M059J (cell line): Measurements from ENCODE around the gene MAP1LC3B2. TPM values are rescaled to one million over a fixed set of nuclear protein-coding genes. Genes with fewer than 3 reads are reported as not detected.

Source experiments
- DNase-seq: peaks from one replicate; pipeline ENCODE4 v3.0.0-alpha.2; 2012; ENCODE audit warnings: low read depth
- total RNA-seq: library from RNA; depleted of rRNA; stranded (reverse); fragments of >200 nt; shearing (Covaris generic); gene quantifications from 2 replicates; pipeline ENCODE4 v1.2.3, GENCODE V29; 2014

The MAP1LC3B2 gene
- total RNA-seq, 1 experiment from 2014 or later = 0.67 TPM

DNA sequence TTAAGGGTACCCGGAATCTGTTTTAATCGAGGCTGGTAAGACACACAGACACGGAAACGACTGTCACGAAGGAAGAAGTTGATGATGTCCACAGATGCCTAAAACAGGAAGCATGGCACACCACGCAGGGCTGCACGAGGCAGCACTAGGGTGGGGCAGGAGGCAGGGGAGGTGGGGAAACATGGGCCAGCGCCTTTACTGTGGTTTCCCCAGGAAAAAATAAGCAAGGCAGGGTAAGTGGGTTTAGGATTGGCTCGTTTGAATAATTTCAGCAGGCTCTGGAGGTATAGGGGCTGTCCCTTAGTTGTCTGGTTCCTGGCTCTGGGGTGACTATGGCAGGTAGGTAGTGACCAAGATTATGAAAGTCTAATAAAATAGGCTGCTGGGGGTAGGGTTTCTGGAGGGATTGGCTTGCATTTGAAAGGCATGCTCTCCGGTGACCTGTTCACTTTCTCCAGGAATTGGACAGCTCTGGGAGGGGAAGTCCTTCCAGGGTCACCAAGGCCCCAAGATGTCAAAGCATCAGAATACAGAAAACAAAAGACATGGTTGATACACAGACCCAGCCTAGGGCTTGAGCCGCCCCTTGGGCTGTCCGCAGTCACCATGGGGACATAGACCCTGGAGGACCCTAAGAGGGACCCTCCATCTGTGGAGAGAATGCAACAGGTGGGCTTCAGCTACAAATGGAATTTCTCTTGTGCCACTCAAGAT is 35.3 kb downstream of the MAP1LC3B2 start:
- DNase-seq = no peak

DNA sequence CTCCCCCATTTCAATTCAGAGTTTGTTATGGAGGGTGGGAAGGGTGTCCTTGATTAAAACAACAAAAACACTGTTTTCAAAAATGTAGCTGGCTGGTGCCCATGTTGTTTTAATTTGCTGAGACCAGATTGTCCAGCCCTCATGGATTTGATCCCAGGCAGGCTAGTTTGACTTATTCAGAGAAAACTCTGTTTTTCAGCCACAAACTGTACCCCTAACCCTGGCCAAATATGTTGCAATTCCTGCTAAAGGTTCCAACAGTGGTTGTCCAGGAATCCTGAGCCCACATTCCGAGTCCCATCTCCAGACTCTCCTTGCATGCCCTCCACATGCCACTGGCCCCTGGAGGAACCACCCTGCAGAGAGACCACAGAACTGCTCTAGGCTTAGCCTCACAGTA is 36.0 kb downstream of the MAP1LC3B2 start:
- no peak for DNase-seq

DNA sequence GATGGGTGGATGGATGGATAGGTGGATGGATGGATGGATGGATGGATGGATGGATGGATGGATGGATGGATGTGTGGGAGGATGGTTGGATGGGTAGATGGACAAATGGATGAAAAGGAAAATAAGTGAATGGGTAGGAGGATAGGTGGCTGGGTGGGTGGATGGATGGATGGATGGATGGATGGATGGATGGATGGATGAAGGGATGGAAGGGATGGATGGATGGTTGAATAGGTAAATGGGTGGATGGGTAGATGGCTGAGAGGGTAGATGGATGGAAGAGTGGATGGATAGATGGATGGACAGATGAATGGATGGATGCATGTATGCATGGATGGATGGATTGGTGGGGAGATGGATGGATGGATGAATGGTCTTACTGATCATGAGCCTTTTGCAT is 36.5 kb downstream of the MAP1LC3B2 start:
- no peak for DNase-seq

DNA sequence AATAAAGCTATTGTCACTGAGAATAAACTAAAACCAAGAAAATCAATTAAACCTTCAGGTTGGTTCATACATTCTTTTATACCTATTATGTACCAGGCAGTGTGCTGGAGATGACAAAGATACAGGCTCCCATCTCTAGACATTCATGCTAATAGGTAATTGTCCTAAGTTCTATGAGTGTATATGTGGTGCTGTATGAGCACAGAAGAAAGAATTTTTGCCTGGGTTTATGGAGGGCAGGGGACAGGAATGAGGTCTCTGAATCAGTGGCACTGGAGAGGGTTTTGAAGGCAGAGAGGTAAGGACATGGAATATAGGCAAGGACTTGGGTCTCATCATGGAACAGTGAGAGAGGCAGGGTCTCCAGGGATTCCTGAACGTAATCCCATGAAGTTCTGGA is 38.7 kb downstream of the MAP1LC3B2 start:
- no peak for DNase-seq

DNA sequence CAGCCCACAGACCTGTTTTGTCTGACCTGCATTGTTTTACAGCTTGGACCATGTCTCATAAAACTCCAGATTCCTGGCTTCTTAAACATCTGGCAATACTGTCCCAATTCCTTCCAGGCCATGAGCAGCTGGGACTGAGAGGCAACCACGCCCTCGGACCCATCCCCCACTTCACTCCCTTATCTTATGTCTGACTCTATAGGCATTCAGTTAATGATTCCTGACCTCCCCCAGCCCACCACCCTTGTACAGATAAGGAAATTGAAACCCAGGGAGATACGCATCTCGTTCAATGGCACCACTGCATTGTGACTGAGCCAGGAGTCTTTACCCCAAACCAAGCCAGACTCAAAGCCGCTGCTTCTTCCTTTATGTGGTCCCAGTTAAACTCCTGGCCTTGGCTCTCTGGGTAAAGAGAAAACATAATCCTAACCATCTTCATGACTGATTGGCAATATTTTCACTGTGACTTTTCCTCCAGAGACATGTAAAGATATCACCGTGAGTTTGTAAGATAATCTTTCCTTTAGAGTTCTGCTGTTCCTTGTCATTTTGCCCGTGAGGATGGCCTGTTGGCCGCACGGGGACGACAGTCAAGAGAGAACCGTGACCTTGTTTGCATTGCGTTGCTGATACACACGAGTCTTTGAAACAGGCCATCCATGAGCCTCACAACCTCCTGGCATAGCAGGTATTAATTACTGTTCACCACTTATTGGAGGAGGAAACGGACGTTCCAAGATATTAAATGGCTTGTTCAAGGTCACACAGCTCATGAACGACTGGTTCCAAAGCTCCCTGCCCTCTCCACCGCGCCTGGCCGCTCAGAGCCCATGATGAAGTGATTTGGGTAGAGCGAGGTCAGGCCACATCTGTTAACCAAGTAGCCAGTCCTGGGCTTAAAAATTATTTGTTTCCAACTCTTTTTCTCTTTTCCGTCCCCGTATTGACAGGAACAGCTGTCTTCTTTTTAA is 39.4 kb downstream of the MAP1LC3B2 start:
- no peak for DNase-seq

DNA sequence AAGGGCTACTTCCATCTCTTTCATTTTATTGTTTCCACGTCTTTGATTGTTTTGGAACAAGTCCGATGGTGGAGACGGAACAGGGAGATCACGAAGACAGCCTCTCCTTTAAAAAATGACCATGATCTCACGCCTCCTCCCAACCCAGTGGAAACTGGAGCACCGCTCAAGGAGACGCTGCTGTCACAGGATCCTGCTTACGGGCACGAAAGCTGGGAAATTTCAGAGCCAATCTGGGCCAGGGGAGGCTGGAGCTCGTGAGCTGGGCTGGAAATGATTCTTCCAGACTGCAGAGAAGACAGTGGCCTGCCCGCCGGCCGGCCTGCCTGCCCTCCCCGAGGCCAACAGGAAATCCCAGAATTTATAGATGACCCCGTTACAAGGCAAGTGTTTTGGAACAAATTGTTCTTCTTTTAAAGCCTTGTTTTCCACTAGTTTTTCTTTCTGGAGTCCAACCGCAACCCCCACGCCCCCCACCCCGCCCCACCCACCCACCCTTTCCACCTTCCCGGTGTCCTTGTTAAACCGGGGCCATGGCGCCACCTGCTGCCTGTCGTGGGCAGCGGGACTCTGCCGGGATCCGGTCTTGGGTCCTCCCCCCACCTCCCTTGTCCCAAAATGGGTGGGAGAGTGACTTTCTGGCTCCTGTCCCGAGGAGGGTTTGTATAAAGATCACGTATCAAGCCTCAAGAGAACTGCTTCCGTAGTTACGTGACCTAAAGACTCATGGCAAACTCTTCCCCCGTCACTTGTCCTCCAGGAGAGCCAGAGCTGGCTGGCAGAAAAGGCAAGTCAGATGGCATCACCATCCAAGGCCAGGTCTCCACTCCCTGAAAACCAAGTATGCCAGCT is 40.3 kb downstream of the MAP1LC3B2 start:
- peak; percentile 64 for DNase-seq

DNA sequence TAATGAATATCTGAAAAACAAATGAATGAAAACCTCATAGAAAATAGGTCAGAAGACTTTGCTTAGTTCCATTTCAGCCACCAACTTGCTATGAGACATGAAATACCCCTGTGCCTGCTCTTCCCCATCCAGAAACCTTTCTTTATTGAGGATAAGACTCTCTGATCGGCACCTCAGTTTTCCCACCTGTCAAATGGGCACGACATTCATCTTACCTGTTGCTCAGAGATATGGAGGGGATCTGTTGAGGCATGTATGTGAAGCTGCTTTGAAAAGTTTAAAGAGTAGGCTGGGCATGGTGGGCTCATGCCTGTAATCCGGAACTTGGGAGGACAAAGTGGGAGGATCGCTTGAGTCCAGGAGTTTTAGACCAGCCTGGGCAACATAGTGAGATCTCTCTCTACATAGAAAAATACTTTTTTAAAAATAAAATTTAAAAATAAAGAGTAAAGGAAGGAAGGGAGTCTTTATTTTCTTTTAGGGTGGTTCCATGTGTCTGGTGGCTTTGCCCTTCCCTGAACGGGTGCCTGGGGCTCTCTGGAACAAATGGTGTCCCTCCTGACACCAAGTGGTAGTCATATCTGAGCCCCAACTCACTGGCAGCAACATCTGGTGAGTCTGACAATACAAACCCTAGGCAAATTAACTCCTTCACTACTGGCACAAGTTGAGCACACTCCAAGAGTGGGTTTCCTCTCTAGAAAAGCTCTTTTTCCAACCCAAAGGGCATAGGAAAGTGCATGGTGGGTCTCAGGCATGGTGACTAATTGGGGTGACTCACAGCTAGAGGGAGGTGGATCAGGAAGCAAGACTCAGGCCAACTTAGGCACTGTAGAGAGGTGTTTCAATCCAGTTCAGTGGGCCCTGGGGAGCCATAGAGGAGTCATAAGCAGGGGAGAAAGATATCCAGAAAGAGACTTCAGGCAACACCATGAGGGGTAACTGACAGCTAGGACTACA is 42.1 kb downstream of the MAP1LC3B2 start:
- peak; percentile 71 for DNase-seq

DNA sequence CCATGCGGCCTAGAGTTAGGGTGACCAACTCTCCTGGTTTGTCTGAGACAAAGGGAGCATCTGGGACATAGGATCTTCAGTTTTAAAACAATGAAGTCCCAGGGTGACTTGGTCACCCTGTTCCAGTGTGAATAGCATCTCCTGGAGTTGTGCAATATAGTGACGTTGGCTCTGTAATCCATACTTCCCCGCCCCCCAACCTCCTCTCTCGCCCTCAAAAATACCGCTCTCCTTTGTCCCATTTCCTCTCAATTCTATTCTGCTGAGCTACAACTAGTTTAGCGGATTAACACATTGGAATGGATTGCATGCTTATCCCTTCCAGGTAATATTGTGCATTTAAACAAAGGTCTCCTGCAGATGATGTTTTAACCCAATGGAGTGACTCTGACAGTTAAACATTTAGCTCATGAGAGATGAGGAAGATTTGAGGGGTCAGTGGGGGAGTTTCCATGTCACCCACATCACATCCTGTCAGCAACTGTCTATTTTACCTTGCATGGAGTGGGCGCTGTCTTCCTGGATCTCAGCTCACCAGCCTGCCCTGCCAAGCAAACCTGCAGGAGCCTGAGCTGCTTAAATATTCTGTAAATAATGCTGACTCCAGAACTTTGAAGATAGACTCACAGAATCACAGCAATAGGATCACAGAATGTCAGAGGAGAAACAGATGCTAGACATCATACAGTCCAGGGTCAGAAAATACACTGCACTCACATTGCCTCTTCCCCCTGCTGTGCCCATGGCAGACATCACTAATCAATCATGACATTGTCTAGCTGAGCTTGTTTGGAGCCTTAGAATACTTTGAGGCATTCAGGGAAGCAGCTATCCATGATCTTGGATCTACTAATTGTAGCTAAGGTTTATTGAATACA is 43.0 kb downstream of the MAP1LC3B2 start:
- DNase-seq = no peak

DNA sequence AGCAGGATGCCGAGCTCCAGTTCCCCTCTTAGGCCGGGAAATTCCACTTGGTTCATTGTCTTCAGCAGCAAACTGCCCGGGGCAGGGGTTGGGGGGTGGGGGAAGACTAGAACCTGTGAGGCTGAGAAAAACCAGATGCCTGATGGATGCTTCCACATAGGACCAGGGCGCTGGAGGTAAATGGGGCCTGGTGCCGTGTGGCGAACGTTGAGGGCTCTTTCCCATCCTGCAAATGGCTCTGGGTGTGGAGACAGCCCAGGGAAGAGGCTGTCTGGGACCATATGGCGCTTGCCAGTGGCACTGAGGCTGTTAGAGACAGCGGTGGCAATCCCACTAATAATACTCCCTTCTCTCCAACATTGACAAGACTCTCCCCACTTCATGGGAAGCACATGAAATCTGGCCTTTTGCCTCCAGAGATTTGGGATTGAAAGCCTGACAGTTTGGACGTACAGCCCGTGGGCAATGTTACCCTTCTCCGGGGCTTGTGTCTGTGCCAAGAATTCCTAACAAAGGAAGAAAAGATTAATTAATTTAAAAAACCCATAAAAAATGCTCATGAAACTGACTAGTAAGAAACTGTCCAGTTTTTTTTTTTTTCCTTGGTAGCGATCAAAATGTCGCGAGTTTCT is 44.5 kb downstream of the MAP1LC3B2 start:
- no peak for DNase-seq

DNA sequence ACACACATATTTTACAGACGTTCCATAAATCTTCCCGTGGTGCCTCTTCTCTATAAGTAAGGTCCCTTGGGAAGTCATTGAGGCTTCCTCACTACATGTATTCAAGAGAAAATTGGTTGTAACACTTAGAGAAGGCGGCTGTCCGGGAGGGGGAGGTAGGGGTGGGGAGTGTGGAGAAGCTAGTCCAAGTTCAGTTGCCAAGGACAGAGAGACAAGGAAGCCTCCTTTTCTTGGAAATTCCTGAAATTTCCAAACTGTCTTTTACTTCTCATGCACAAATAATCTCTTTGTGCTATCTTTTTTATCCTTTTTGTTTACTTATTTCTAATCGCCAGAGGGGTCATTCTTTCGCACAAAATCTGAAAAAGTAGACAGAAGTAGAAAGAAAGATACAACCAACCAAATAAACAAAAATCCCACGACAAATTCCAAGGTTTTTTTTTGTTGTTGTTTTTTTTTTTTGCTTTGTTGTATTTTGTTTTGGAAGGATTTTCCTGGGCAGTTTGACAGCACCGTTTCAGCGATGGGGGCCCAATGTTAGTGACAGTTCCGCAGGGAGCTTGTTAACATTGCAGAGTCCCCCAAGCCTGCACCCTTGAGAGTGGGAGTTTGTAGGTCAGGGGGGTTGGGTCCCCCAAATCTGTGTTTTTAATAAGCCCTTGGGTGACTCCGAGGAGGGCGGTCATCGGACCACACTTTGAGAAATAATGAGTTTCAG is 45.2 kb downstream of the MAP1LC3B2 start:
- DNase-seq = no peak

DNA sequence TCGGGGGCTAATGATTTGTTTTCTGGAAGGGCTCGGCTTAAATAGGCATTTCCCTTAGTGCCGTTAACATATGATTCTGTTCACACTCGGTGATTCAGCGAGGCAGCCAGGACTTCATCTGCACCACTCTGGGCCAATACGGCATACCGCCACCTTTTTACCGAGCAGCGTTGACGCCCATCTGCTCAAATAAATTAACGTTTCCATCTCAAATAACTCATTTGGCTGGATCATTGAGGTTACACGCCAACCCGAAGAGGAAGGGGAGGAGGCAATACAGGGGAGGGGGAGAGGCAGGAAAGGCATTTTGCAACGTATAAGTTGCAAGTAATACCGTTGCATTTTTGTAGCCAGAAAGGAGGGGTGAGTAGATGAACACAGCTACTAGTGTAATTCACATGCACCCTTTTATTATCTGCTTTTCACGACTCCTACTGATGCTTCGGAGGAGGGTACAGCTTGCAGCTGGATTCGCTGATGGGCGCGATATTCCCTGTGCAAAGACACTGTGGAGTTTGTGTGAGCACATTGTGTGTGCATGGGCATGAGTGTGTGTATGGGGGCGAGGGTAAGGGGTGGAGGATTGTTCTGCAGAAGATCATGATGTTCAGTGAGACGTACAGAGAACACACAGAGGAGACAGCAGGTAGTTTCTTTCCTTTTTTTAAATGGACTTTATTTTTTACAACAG is 45.9 kb downstream of the MAP1LC3B2 start:
- no peak for DNase-seq

DNA sequence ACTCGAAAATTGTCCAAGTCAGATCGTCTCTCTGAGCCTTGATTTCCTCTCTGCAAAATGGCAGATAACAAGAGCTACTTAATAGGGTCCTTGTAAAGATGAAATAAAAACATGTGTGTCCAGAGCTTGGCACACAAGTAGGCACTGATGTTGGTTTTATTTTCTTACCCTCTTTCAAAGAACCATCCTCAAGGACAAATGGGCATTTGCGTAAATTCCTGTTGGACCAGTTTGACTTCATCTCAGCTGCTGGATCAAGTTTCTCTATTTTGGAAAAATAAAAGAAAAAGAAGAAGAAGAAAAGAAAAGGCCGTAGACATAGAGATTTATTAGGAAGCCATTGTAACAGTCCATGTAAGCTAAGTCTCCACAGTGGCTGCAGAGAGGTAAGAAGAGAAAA is 47.2 kb downstream of the MAP1LC3B2 start:
- DNase-seq = no peak

DNA sequence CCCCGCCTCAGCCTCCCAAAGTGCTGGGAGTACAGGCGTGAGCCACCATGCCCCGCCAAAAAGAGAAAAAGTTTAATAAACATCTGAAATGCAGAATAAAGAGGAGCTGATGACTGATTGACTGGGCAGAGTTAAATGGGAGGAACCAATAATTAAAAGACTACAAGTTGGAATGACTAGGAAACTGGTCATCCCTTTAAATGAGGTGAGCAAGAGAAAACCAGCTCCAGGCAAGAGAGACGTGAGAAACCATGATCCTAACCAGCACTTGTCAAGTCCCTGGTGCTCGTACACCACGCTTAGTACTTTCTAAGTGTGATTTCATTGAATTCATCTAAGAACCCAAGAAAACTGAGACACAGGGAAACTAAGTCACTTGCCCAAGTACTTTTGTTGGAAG is 47.9 kb downstream of the MAP1LC3B2 start:
- DNase-seq = no peak

DNA sequence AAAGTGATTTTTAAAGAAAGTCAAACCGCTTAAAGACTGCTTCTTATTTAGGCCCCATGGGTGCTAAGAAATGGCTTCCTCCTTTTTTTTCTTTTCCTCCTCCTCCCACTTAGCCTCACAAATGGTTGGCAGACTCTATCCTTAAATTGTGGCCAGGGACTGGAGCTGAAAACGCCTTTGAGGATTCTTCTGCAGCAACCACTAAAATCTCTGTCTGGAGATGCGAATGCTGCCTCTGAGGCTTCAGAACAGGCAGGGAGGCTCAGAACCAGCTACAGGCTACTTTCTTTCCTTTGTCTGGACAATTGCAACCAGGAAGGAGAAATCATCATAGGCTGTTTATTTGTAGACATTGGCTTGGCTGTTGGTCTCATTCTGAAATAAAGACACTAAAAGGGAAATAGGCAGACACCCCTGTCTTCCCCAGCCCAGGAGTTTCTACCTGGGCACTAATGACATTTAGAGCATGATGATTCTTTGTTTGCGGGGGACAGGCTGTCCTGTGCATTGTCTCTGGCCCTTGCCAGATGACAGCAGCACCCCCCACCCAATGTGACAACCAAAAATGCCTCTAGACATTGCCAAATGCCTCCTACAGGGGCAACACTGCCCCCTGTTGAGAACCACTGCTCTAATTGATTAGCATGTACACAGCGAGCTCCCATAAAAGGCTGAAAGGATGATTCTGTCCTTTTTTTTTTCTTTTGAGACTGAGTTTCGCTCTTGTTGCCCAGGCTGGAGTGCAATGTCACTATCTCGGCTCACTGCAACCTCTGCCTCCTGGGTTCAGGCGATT is 50.3 kb downstream of the MAP1LC3B2 start:
- DNase-seq = no peak

DNA sequence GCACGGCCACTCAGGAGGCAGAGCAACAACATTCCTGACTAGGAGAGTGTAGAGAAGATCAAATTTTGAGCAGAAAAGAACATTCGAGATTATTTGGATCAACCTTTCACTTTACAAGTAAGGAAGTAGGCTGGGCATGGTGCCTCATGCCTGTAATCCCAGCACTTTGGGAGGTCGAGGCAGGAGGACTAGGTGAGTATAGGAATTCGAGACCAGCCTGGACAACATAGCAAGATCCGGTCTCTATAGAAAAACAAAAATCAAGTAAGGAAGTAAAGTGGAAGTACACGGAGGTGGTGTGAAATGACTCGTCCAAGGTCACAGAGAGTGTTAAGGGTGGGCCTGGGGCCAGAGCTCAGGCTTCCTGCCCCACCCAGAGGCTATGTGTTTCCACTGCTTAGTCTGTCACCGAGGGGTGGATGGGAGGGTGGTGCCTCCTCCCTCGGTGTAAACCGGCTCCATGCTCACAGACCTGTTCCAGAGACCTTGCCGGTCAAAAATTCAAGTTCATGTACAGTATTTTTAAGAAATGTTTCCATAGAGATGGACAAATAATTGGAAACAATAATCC is 51.9 kb downstream of the MAP1LC3B2 start:
- DNase-seq = no peak

DNA sequence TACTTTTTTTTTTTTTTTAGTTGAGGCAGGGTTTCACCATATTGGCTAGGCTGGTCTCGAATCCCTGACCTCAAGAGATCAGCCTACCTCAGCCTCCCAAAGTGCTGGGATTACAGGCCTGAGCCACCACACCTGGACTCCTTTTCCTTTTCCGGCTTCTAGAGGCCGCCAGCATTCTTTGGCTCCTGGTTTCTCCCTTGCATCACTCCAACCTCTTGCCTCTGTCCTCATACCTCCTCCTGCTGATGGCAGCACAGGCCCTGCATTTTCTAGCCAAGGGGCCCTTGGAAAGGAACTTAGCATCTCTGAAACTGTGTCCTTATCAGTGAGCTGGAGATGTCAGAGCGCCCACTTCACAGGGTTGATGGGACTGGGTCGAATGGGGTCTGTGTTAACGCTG is 53.3 kb downstream of the MAP1LC3B2 start:
- no peak for DNase-seq

DNA sequence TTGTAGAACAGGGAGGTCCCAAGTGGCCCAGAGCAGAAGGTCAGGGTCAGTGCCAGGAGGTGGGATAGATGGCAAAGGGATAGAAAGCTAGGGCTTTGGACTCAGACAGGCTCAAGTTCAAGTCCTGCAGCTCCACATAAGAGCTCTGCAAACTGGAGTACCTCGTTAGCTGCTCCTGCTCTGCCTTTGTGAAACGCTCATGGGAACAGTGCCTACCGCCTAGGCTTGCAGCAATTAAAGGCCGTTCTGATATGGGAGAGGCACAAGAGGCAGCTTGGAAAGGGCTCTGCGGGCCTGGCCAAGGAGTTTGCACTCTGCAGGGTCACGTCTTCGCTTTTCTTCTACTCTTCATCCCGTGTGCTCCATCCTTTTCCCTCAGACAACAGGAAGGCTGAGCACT is 54.1 kb downstream of the MAP1LC3B2 start:
- no peak for DNase-seq
